Measurements from ENCODE around the gene DLEC1.
"Not testable (repeated sequence)": the region's sequence is repeated elsewhere in the genome, so short reads cannot be mapped to it uniquely, and the experiment has no call there.

Gene DLEC1

GRCh38 chr3:38034335-38034734 lies 4.7 kb upstream of the DLEC1 start:
- DNase-seq (ENCODE audit: low read depth in 1 of 2, low spot score in 1 of 2): not testable (repeated sequence)

GRCh38 chr3:38036286-38036685 lies 2.7 kb upstream of the DLEC1 start:
- DNase-seq (ENCODE audit: low read depth in 1 of 2, low spot score in 1 of 2): no peak

- no peak for DNase-seq (ENCODE audit: low read depth in 1 of 2, low spot score in 1 of 2)
Observed at GRCh38 chr3:38036906-38037305, 2.1 kb upstream of the DLEC1 start.

GRCh38 chr3:38038447-38038911 lies 529 bp upstream of the DLEC1 start:
- no peak for DNase-seq (ENCODE audit: low read depth in 1 of 2, low spot score in 1 of 2)

- DNase-seq (ENCODE audit: low read depth in 1 of 2, low spot score in 1 of 2): peak in 1 of 2 donors; percentile 26
Observed at GRCh38 chr3:38039899-38040261, 872 bp downstream of the DLEC1 start.

- DNase-seq (ENCODE audit: low read depth in 1 of 2, low spot score in 1 of 2): no peak
Observed at GRCh38 chr3:38040401-38040800, 1.4 kb downstream of the DLEC1 start.

GRCh38 chr3:38043486-38043885 lies 4.5 kb downstream of the DLEC1 start:
- DNase-seq (ENCODE audit: low read depth in 1 of 2, low spot score in 1 of 2): no peak

GRCh38 chr3:38046027-38046426 lies 7.0 kb downstream of the DLEC1 start:
- DNase-seq (ENCODE audit: low read depth in 1 of 2, low spot score in 1 of 2): no peak

- DNase-seq (ENCODE audit: low read depth in 1 of 2, low spot score in 1 of 2): no peak
Observed at GRCh38 chr3:38046821-38047220, 7.8 kb downstream of the DLEC1 start.

- no peak for DNase-seq (ENCODE audit: low read depth in 1 of 2, low spot score in 1 of 2)
Observed at GRCh38 chr3:38047896-38048295, 8.9 kb downstream of the DLEC1 start.

- no peak for DNase-seq (ENCODE audit: low read depth in 1 of 2, low spot score in 1 of 2)
Observed at GRCh38 chr3:38049358-38050126, 10.5 kb downstream of the DLEC1 start.

GRCh38 chr3:38051131-38051530 lies 12.1 kb downstream of the DLEC1 start:
- DNase-seq (ENCODE audit: low read depth in 1 of 2, low spot score in 1 of 2): no peak

GRCh38 chr3:38053286-38053685 lies 14.3 kb downstream of the DLEC1 start:
- not testable (repeated sequence) for DNase-seq (ENCODE audit: low read depth in 1 of 2, low spot score in 1 of 2)

GRCh38 chr3:38053813-38054498 lies 14.9 kb downstream of the DLEC1 start:
- DNase-seq (ENCODE audit: low read depth in 1 of 2, low spot score in 1 of 2): not testable (repeated sequence)

- no peak for DNase-seq (ENCODE audit: low read depth in 1 of 2, low spot score in 1 of 2)
Observed at GRCh38 chr3:38054499-38055001, 15.5 kb downstream of the DLEC1 start.

- no peak for DNase-seq (ENCODE audit: low read depth in 1 of 2, low spot score in 1 of 2)
Observed at GRCh38 chr3:38059148-38059547, 20.1 kb downstream of the DLEC1 start.

GRCh38 chr3:38059591-38059990 lies 20.6 kb downstream of the DLEC1 start:
- no peak for DNase-seq (ENCODE audit: low read depth in 1 of 2, low spot score in 1 of 2)

- no peak for DNase-seq (ENCODE audit: low read depth in 1 of 2, low spot score in 1 of 2)
Observed at GRCh38 chr3:38062809-38063208, 23.8 kb downstream of the DLEC1 start.

- not testable (repeated sequence) for DNase-seq (ENCODE audit: low read depth in 1 of 2, low spot score in 1 of 2)
Observed at GRCh38 chr3:38064453-38064852, 25.4 kb downstream of the DLEC1 start.

- no peak for DNase-seq (ENCODE audit: low read depth in 1 of 2, low spot score in 1 of 2)
Observed at GRCh38 chr3:38067508-38068233, 28.7 kb downstream of the DLEC1 start.

- no peak for DNase-seq (ENCODE audit: low read depth in 1 of 2, low spot score in 1 of 2)
Observed at GRCh38 chr3:38070013-38070412, 31.0 kb downstream of the DLEC1 start.

- not testable (repeated sequence) for DNase-seq (ENCODE audit: low read depth in 1 of 2, low spot score in 1 of 2)
Observed at GRCh38 chr3:38077073-38077472, 38.1 kb downstream of the DLEC1 start.

Data from activated T-helper 1 cell treated with anti-CD3 and anti-CD28 coated beads, Interleukin-2, amount 50 U/mL, for 16 hours (primary cell).